T47D (cell line): ENCODE measurements around the gene GPR148.
"Not testable (repeated sequence)": the region's sequence is repeated elsewhere in the genome, so short reads cannot be mapped to it uniquely, and the experiment has no call there.

ENCODE experiments used
- DNase-seq, 2 experiments: peaks; one replicate each; pipeline versions ENCODE4 v3.0.0 to v3.0.0-alpha.2; 2011 to 2012; ENCODE audit warnings: low read depth in 1 of 2, low spot score in 1 of 2
- JUND ChIP-seq: IDR thresholded peaks from 2 replicates; pipeline ENCODE4 v1.6.1; 2012; ENCODE audit warnings: low read depth
- in situ Hi-C: cut with HindIII; loops from 2 replicates; pipeline ENCODE4 v1.10.0; 2016; ENCODE audit warnings: low sequenced_read_pairs, low pct_unique_long_range_greater_than_20kb

Gene GPR148, protein sequence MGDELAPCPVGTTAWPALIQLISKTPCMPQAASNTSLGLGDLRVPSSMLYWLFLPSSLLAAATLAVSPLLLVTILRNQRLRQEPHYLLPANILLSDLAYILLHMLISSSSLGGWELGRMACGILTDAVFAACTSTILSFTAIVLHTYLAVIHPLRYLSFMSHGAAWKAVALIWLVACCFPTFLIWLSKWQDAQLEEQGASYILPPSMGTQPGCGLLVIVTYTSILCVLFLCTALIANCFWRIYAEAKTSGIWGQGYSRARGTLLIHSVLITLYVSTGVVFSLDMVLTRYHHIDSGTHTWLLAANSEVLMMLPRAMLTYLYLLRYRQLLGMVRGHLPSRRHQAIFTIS

GRCh38 chr2:130728549-130729316 lies at the start of gene GPR148:
TSS of gene GPR148 (plus strand) at chr2:130729070. CDS start at chr2:130729152, 82 bp downstream.
- in situ Hi-C loops, result no loop called here
- TF ChIP-seq JUND, result no peak
- no peak for DNase-seq

DNA sequence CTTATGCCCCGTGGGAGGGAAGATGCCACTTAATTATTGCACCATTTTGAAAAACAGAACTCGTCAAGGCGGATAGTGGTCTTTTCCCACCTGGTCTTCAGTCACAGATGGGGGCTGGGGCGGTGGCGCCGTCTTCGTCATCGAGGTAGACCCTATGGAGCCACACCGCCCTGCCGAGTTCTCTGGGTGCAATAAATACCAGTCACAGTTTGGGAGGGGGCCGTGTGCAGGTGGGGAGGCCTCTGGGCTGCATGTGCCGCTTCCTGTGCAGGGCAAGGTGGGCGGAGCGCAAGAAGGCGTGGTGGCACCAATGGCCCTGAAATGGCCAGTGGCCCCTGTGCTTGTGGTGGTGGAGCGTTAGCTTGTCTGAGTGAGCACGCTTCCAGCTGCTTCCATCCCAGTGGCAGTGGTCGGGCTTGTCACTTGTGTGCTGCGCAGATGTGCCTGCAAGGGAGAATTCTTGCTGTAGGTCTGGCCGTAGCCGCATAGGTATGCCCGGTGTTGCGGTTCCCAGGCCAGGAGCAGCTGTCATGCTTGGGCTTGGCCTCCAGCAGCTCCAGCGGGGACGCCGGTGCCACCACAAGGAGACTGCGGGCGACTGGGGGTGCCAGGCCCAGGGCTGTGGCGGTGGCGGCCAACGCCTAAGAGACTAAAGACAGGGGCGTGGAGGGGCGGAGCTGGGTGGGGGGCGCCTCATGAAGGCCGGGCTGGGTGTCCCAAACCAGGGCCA lies 36.7 kb upstream of the GPR148 start:
- DNase-seq, in situ Hi-C loops: not testable (repeated sequence)

DNA sequence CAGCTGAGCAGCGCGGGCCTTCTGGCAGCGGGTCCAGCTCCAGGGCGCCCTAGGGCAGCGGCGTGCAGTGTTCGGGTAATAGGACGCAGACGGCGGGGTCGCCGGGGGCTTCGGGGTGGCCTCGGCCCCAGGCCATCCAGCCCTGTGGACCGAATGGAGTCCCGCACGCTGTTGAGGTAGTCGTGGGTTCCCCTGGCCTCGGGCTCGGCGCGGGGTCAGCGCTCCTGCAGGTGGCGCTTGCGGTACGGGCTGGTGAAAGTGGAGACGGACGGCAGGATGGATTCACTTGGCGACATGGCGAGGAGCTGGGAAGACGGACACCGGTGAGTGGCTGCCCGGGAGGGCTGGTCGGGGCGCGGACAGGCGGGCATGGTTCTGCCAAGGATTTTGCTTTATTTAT lies 35.4 kb upstream of the GPR148 start:
- in situ Hi-C loops, result not testable (repeated sequence)
- DNase-seq, result peak in 1 of 2 experiments; percentile 49

DNA sequence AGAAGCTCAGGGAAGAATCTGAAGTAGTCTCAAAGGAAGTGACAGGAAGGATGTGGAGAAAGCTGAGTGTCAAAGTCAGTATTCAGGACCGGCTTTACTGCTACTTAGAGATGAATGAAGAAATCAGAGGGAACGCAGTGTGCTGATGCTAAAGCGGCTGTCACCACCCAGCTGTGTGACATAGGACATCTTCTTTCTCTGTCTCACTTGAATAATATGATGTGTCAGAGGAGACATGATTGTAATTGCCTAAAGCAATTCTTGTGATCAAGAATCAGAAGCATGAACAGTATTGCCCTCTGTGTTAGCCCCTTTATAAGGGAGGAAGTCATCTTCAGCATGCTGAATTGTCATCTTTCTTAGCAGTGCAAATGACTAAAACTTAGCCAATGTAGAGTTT lies 25.6 kb upstream of the GPR148 start:
- DNase-seq, in situ Hi-C loops: not testable (repeated sequence)

- DNase-seq, in situ Hi-C loops: not testable (repeated sequence)
Measured at GRCh38 chr2:130714795-130715194, 14.1 kb upstream of the GPR148 start.

- in situ Hi-C loops, result no loop called here
- TF ChIP-seq JUND, result no peak
- no peak for DNase-seq
Measured at GRCh38 chr2:130720036-130720435, 8.8 kb upstream of the GPR148 start.

DNA sequence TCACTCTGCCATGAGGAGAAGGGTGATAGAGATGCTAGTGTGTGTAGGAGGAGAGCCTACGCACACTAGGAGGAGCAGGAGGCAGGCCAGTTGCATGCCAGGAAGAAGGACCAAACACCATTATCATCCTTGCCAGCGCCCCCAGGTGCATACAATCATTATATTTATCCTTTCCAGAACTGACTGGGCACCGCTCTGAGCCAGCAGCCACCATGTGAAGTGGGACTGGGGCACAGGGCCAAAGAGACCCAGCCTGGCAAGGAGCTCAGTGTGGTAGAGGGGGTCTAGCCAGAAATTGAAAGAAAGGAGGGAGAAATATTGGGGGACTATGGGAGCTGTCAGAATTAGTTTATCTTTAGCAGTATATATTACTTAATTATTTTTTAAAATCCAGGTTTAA lies 8.3 kb upstream of the GPR148 start:
- in situ Hi-C loops, result no loop called here

DNA sequence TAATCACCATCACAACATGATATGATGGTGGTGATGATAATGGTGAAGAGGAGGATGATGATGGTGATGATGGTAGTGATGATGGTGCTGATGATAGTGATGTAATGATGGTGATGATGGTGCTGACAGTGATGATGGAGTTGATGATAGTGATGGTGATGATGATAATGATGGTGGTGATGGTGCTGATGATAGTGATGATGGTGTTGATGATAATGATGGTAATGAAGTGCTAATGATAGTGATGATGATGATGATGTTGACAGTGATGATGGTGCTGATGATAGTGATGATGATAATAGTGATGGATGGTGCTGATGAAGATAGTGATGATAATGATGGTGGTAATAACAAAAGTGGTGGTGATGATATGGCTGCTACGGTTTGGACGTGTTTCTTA lies 4.4 kb upstream of the GPR148 start:
- in situ Hi-C loops, result no loop called here
- TF ChIP-seq JUND, result no peak
- no peak for DNase-seq

More for the DNA sequence above, 8.3 kb upstream of the GPR148 start:
- TF ChIP-seq JUND, result no peak
- no peak for DNase-seq

GRCh38 chr2:130726614-130727180 lies 2.2 kb upstream of the GPR148 start:
- TF ChIP-seq JUND, result no peak
- no peak for DNase-seq
- in situ Hi-C loops, result no loop called here

DNA sequence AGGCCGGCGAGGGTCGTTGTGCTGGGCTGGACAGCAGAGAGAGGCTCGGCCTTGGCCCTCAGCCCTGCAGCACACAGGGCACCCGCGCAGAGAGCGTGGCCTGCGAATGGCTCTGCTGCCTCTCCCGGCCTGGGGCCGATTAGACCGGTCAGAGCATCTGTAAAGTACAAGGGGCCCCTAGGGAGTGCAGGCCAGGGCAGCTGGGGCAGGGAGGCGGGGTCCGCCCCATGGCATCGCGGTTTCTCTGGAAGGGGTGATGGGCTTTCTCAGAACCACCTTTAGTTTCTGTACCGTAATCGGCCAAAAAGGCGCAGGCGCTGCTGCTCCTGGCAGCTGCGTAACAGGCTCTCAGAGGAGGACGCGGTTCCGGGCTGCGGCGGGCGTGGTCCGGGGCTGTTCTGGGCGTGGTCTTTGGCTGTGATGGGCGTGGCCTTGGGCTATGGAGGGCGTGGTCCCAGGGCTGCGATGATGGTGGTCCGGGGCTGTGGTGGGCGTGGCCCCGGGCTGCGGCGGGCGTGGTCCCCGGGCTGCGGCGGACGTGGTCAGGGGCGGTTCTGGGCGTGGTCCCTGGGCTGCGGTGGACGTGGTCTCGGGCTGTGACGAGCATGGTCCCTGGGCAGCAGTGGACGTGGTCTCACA lies 1.5 kb upstream of the GPR148 start:
- TF ChIP-seq JUND, result no peak
- DNase-seq, result no peak
- in situ Hi-C loops, result no loop called here

DNA sequence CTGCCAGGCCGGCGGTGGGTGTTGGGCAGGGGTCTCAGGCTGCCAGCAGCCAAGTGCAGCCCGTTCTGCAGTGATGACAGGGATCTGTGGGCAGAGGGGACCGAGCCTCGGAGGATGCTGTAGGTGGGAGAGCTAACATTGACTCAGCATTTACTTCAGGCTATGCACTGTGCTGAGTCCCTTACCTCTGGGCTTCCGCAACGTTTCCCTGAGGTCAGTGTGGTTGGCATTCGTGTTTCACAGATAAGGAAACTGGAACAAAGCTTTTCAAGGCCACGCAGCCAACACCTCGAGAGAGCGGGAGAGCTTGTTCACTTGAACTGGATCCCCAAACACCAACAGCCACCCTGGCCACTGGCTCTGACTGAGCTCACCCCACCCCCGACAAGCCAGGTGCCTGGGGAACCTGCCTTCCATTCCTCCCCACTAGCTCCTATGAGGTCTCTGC lies 839 bp upstream of the GPR148 start:
- no peak for DNase-seq
- in situ Hi-C loops, result no loop called here

More for the DNA sequence above, 839 bp upstream of the GPR148 start:
- no peak for TF ChIP-seq JUND
